Transverse colon (tissue), 4 donors: ENCODE measurements around the gene B3GNT8. TPM values are rescaled to one million over a fixed set of nuclear protein-coding genes. Genes with fewer than 3 reads are reported as not detected.
"Not testable (repeated sequence)": the region's sequence is repeated elsewhere in the genome, so short reads cannot be mapped to it uniquely, and the experiment has no call there.

ENCODE experiments used
- DNase-seq: peaks from one replicate; pipeline ENCODE4 v3.0.0-alpha.2; 2019
- H3K27ac ChIP-seq, 4 donors: fragments of 200-600 bp; sonication (generic); 2 replicates each; pipeline ENCODE4 v1.5.1; 2016 to 2018; ENCODE audit warnings: inconsistent platforms in 4 of 4
- H3K27me3 ChIP-seq: fragments of 200-600 bp; sonication (generic); 2 replicates; pipeline ENCODE4 v1.5.1; 2017; ENCODE audit warnings: inconsistent platforms
- H3K36me3 ChIP-seq, 4 donors: fragments of 200-600 bp; sonication (generic); 2 replicates each; pipeline ENCODE4 v1.5.1; 2017 to 2019; ENCODE audit warnings: inconsistent platforms in 4 of 4
- H3K4me1 ChIP-seq, 4 donors: fragments of 200-600 bp; sonication (generic); 2 replicates each; pipeline ENCODE4 v1.5.1; 2017 to 2020; ENCODE audit warnings: inconsistent platforms in 4 of 4
- H3K4me3 ChIP-seq, 4 donors: fragments of 200-600 bp; sonication (generic); 1 replicate in 1 of 4; 2 replicates in 3 of 4; pipeline versions ENCODE4 v1.5.1 to v1.6.1; 2017 to 2019; ENCODE audit warnings: inconsistent platforms in 4 of 4
- H3K9me3 ChIP-seq, 2 donors: fragments of 200-600 bp; sonication (generic); 2 replicates each; pipeline ENCODE4 v1.5.1; 2017 to 2019; ENCODE audit warnings: inconsistent platforms in 2 of 2
- EP300 ChIP-seq: sonication (generic); formaldehyde crosslinking; IDR thresholded peaks from one replicate; pipeline ENCODE4 v1.6.1; 2017; ENCODE audit warnings: antibody characterized with exemption, low read depth
- POLR2A ChIP-seq: fragments of 450-650 bp; IDR thresholded peaks from one replicate; pipeline ENCODE4 v1.6.1; 2016; ENCODE audit warnings: antibody characterized with exemption, mild to moderate bottlenecking, moderate library complexity
- POLR2AphosphoS5 ChIP-seq, 3 donors: sonication (generic); formaldehyde crosslinking; IDR thresholded peaks; one replicate each; pipeline ENCODE4 v1.6.1; 2016; ENCODE audit warnings: antibody characterized with exemption in 3 of 3
- WGBS, 2 donors: methylation state at CpG; one replicate each; pipeline ENCODE4 v1.1.5; 2018; ENCODE audit warnings: low coverage in 1 of 2; 5-methylcytosine and 5-hydroxymethylcytosine counted together
- in situ Hi-C, 4 donors: fragments of 200-750 bp; cut with MboI; loops; one replicate each; pipeline versions ENCODE4 v1.15.0 to v1.15.1; 2017; ENCODE audit warnings: low sequenced_read_pairs in 3 of 4, low pct_ligation_motif_present in 1 of 4, low pct_unique_long_range_greater_than_20kb in 1 of 4
- intact Hi-C: fragments of 100-400 bp; cut with DNase I; formaldehyde crosslinking; loops from one replicate; pipeline ENCODE4 v1.15.1; 2023; ENCODE audit warnings: low total_unique reads
- total RNA-seq, 4 donors: library from RNA; depleted of rRNA; stranded (reverse); fragments of >200 nt; gene quantifications; one replicate each; pipeline ENCODE4 v1.1.0, GENCODE V29; 2016
- TF ChIP-seq, protein P1 (sequence below), 5 experiments: fragments of 200-600 bp in 3 of 5; fragments of 450-650 bp in 2 of 5; sonication (generic) in 3 of 5; IDR thresholded peaks; 1 replicate in 2 of 5; 2 replicates in 3 of 5; pipeline ENCODE4 v1.5.1; 2016 to 2017; ENCODE audit warnings: antibody characterized with exemption in 5 of 5, inconsistent platforms in 3 of 5, mild to moderate bottlenecking in 2 of 5, moderate library complexity in 1 of 5

B3GNT8 gene, protein sequence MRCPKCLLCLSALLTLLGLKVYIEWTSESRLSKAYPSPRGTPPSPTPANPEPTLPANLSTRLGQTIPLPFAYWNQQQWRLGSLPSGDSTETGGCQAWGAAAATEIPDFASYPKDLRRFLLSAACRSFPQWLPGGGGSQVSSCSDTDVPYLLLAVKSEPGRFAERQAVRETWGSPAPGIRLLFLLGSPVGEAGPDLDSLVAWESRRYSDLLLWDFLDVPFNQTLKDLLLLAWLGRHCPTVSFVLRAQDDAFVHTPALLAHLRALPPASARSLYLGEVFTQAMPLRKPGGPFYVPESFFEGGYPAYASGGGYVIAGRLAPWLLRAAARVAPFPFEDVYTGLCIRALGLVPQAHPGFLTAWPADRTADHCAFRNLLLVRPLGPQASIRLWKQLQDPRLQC
- total RNA-seq, result 100 to 1,000 TPM in 1 of 4 donors, 10 to 100 TPM in 3; 18.5 to 225 (median 49.1) TPM

DNA sequence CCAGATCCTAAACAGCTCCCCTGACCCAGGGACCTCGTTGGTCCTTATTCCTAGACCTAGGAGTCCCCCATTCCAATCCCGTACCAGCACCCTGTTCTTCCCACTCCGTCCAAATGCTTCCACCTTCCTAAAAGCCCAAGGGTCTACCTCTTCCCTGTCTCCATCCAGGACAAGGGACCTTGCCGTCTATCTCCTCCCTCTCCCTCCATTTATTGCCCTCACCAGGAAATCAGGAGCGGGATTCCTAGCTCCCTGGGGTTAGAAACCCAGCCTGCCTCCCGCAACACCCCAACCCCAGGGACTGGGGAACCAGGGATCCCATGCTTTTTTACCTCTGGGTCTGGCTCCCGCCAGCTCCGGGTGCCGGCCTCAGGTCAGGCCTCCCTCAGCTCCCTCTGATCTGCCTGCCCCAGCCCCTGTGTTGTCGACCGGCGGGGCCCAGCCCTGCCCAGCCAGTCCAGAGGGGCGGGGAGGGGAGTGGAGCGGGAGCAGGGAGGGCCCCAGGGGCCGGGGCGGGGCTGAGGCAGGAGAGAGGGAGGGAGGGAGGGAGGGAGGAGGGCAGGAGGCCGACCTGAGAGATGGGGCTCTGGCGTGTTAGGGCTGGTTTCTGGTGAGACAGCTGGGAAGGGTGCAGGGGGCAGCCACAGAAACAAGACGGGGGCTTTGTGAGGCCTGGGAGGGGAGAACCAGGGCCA is at the start of gene B3GNT8:
Gene B3GNT8, minus strand, starts transcription at position 423 of the 695 bp plus-strand sequence. CDS start 596 bp downstream, outside the sequence.
- peak; percentile 95 to 98 (median 97) for TF ChIP-seq POLR2AphosphoS5 (IDR thresholded peaks at IDR 0.05)
- TF ChIP-seq, protein P1, sequence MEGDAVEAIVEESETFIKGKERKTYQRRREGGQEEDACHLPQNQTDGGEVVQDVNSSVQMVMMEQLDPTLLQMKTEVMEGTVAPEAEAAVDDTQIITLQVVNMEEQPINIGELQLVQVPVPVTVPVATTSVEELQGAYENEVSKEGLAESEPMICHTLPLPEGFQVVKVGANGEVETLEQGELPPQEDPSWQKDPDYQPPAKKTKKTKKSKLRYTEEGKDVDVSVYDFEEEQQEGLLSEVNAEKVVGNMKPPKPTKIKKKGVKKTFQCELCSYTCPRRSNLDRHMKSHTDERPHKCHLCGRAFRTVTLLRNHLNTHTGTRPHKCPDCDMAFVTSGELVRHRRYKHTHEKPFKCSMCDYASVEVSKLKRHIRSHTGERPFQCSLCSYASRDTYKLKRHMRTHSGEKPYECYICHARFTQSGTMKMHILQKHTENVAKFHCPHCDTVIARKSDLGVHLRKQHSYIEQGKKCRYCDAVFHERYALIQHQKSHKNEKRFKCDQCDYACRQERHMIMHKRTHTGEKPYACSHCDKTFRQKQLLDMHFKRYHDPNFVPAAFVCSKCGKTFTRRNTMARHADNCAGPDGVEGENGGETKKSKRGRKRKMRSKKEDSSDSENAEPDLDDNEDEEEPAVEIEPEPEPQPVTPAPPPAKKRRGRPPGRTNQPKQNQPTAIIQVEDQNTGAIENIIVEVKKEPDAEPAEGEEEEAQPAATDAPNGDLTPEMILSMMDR (IDR thresholded peaks at IDR 0.05), result no peak
- no peak for TF ChIP-seq EP300
- peak; percentile 98 for TF ChIP-seq POLR2A
- Histone ChIP-seq H3K9me3 (no peaks in the 10 kb centered on the region), H3K27ac (peak within 1 kb of the TSS; percentile 86 to 94 (median 90)), H3K4me1 (peaks cover 19 to 45% (median 38%) of the 10 kb centered on the region in 4 donors), H3K36me3 (peaks cover 0 to 6% (median 2%) of the 10 kb centered on the region in 4 donors), H3K4me3 (peak within 1 kb of the TSS; percentile 46 to 74 (median 60)), H3K27me3 (no peaks in the 10 kb centered on the region)
- intact Hi-C loops, result no loop called here
- peak; percentile 94 for DNase-seq
- WGBS, 2 donors, result 10 to 18% methylated on average over 2 to 19 of the region's 19 CpGs
- in situ Hi-C loops, result no loop called here

DNA sequence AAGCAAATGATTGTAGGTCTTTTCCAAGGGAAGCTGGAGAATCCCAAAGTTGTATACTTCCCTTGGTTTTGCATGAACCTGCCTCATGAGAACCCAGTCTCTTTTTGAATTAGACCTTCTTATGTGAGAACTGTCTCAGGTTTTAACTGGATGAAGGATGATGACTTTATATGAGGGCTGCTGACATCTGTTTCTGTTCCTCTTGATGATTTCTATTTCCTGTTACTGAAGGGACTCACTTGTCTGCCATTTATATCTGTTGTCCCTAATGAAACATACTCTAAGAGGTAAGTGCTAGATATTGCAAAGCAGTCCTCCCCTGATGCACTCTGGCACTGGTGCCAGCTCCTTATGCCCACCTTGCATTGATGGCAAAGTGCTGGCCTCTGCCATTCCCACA is 49.4 kb upstream of the B3GNT8 start:
- no peak overlapping the region for H3K4me3 ChIP-seq
- in situ Hi-C loops (loop anchor here in 1 of 4 donors (25.0 kb wide), 1 partner anchor 361 kb away; the partner anchor contains the start of genes DMRTC2 and LYPD4), intact Hi-C loops (no loop called here)
- H3K9me3 ChIP-seq, result no peaks in the 10 kb centered on the region
- H3K27me3 ChIP-seq, result peaks cover 21% of the 10 kb centered on the region
- no peaks in the 10 kb centered on the region for H3K36me3 ChIP-seq
- DNase-seq, result no peak
- no peaks in the 10 kb centered on the region for H3K4me1 ChIP-seq
- TF ChIP-seq EP300 (no peak), POLR2A (no peak), POLR2AphosphoS5 (IDR thresholded peaks at IDR 0.05) (no peak)
- TF ChIP-seq, protein P1 (IDR thresholded peaks at IDR 0.05), result no peak
- no peak overlapping the region for H3K27ac ChIP-seq

DNA sequence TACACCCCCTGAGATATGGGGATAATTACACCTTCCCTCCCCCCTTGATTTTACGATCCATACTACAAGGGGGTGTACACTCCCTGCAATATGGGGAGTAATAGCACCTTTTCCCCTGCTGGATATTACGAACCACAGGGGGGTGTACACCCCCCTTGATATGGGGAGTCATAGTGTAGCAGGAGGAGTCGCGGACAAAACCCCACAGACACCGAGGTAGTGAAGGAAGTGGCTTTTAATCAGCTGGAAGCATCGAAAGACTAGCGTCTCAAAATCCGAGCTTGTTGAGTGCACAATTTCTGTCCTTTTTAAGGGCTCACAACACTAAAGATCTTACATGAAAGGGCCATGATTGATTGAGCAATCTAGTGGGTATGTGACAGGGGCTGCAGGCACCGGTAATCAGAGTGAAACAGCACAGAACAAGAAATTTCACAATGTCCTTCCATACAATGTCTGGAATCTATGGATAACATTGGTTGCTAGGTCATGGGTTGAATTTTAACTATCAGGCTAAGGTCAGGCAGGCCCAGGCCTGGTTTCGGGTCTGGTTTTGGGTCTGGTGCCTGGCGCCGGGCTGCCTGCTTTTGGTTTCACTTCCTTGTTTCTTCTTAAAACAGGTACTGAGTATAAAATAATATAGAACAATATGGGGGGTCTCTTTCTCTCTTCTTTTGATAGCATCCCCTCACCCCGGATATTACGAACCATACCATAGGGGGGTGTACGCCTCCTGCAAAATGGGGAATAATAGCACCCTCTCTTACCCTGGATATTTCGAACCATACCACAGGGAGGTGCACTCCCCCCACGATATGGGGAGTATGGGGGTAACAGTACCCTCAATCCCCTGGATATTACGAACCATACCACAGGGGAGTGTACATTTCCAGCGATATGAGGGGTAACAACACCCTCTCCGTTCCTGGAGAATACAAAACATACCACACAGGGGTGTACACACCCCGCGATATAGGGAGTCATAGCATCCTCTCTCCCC is 36.4 kb upstream of the B3GNT8 start:
- intact Hi-C loops, H3K9me3 ChIP-seq, H3K4me1 ChIP-seq, H3K4me3 ChIP-seq, H3K36me3 ChIP-seq: not testable (repeated sequence)
- peak; percentile 63 for DNase-seq
- 75 to 76% methylated on average over 6 to 22 of the region's 22 CpGs for WGBS, 2 donors
- H3K27ac ChIP-seq, result peak overlapping the region in 1 of 4 donors; percentile 41
- in situ Hi-C loops, result loop anchor here in 1 of 4 donors (25.0 kb wide), 1 partner anchor 99 kb away; no protein-coding TSS in a partner anchor
- peaks cover 39% of the 10 kb centered on the region for H3K27me3 ChIP-seq

DNA sequence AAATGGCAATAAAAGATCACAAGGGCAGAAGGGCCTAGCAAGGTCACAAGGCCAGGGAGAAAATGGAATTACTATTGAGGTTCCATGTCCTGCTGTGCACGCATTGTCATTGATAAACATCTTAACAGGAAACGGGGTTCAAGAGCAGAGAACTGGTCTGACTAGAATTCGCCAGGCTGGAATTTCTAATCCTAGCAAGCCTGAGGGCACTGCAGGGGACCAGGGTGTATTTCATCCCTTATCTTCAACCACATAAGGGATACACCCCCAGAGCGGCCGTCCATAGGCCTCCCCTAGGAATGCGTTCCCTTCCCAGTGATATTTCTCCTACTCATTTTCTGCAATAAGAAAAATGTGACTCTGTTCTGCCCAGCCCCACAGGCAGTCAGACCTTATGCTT is 35.3 kb upstream of the B3GNT8 start:
- H3K27me3 ChIP-seq, result peaks cover 40% of the 10 kb centered on the region
- no peak for DNase-seq
- TF ChIP-seq POLR2A (no peak), POLR2AphosphoS5 (IDR thresholded peaks at IDR 0.05) (no peak), EP300 (no peak)
- TF ChIP-seq, protein P1 (IDR thresholded peaks at IDR 0.05), result no peak
- in situ Hi-C loops (loop anchor here in 1 of 4 donors (25.0 kb wide), 1 partner anchor 100 kb away; no protein-coding TSS in a partner anchor), intact Hi-C loops (no loop called here)
- no peaks in the 10 kb centered on the region for H3K4me1 ChIP-seq
- H3K4me3 ChIP-seq, result no peak overlapping the region
- no peaks in the 10 kb centered on the region for H3K36me3 ChIP-seq
- H3K9me3 ChIP-seq, result no peaks in the 10 kb centered on the region
- 73 to 81% methylated on average over 4 to 6 of the region's 6 CpGs for WGBS, 2 donors
- no peak overlapping the region for H3K27ac ChIP-seq
